ENCODE data around the gene REEP1.

DNA sequence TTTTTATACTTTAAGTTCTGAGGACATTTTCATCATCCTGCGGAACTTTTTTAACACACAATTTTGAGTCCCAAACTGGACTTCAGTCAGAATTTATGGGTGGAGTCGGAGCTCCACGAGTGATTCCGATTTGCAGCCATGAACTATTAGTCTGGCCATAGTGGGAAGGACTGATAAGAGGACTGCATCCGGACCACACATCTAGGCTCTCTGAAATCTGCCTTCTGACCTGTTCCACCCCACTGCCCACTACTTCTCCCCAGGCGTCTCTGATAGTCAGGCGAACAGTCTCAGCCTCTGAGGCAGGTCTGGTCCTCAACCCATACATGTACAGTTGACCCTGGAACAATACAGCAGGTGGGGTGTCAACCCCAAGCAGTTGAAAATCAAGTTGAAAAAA lies 133.0 kb downstream of the REEP1 start:
- TF ChIP-seq, protein P1, sequence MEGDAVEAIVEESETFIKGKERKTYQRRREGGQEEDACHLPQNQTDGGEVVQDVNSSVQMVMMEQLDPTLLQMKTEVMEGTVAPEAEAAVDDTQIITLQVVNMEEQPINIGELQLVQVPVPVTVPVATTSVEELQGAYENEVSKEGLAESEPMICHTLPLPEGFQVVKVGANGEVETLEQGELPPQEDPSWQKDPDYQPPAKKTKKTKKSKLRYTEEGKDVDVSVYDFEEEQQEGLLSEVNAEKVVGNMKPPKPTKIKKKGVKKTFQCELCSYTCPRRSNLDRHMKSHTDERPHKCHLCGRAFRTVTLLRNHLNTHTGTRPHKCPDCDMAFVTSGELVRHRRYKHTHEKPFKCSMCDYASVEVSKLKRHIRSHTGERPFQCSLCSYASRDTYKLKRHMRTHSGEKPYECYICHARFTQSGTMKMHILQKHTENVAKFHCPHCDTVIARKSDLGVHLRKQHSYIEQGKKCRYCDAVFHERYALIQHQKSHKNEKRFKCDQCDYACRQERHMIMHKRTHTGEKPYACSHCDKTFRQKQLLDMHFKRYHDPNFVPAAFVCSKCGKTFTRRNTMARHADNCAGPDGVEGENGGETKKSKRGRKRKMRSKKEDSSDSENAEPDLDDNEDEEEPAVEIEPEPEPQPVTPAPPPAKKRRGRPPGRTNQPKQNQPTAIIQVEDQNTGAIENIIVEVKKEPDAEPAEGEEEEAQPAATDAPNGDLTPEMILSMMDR (conservative IDR thresholded peaks at IDR 0.05; ENCODE audit: low read depth, low read length) = no peak
- no peak for TF ChIP-seq EZH2 (IDR thresholded peaks at IDR 0.05; ENCODE audit: borderline replicate concordance, low read depth, low read length, poor library complexity, severe bottlenecking)
